Activated B cell treated with CpG ODN at 0.5 μM for 24 hours (primary cell): ENCODE results near the gene VWA8. TPM values are rescaled to one million over a fixed set of nuclear protein-coding genes. Genes with fewer than 3 reads are reported as not detected.

Source experiments
- ATAC-seq: fragments of 200-7000 bp; cut with Tn5 transposase; one replicate; pipeline ENCODE4 v1.10.0; 2021; ENCODE audit warnings: low read depth, mild to moderate bottlenecking, moderate library complexity
- CTCF ChIA-PET: fragments of 350-600 bp; sonication (Branson Sonifier 250); formaldehyde crosslinking; loops from one replicate; lab custom pipeline; 2021; ENCODE audit warnings: antibody characterized with exemption; lab: Charles Lee
- POLR2A ChIA-PET: fragments of 350-600 bp; sonication (Branson Sonifier 250); formaldehyde crosslinking; loops from one replicate; lab custom pipeline; 2021; ENCODE audit warnings: antibody characterized with exemption; lab: Charles Lee
- DNase-seq: peaks from one replicate; pipeline ENCODE4 v3.0.0; 2022
- H3K27ac Mint-ChIP-seq: one replicate; pipeline ENCODE4 v1.8.0; 2020; ENCODE audit warnings: mixed read lengths
- H3K27me3 Mint-ChIP-seq: one replicate; pipeline ENCODE4 v1.8.0; 2021; ENCODE audit warnings: mixed read lengths
- H3K36me3 Mint-ChIP-seq: one replicate; pipeline ENCODE4 v1.8.0; 2021; ENCODE audit warnings: low read depth, mixed read lengths
- H3K4me1 Mint-ChIP-seq: one replicate; pipeline ENCODE4 v1.8.0; 2021; ENCODE audit warnings: mixed read lengths
- H3K4me3 Mint-ChIP-seq: one replicate; pipeline ENCODE4 v1.8.0; 2020; ENCODE audit warnings: mild to moderate bottlenecking, mixed read lengths
- H3K9me3 Mint-ChIP-seq: one replicate; pipeline ENCODE4 v1.8.0; 2020; ENCODE audit warnings: mixed read lengths
- intact Hi-C: fragments of 100-400 bp; cut with micrococcal nuclease; formaldehyde crosslinking; loops from one replicate; pipeline ENCODE4 v1.15.1; 2024
- total RNA-seq: library from RNA; stranded (reverse); gene quantifications from 2 replicates; pipeline ENCODE4 v1.2.3, GENCODE V29; 2022
- TF ChIP-seq, protein P1 (sequence below): fragments of 200-600 bp; IDR thresholded peaks from one replicate; pipeline ENCODE4 v1.8.0; 2022; ENCODE audit warnings: antibody characterized with exemption, mild to moderate bottlenecking

Gene VWA8
- total RNA-seq, 1 donor from 2014 or later, result 21.7 TPM

DNA sequence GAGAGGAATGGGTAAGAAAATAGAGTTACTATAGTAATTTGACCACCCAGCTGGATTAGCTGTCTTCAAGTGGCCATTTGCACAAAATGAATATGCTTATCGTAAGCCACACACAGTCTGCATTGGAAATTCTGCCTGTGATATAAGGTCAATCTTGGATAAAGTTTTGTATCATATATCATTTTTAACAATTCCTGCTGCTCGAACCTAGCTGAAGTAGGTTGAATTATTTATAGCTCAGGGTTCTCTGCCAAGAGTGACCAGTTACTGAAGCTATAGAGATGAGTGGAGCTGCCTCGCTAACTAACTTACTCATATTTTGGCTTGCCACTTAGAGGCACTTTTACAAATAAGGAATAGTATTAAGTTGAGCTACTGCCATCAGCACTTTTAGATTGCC, 282.7 kb downstream of the VWA8 start:
- TF ChIP-seq, protein P1, sequence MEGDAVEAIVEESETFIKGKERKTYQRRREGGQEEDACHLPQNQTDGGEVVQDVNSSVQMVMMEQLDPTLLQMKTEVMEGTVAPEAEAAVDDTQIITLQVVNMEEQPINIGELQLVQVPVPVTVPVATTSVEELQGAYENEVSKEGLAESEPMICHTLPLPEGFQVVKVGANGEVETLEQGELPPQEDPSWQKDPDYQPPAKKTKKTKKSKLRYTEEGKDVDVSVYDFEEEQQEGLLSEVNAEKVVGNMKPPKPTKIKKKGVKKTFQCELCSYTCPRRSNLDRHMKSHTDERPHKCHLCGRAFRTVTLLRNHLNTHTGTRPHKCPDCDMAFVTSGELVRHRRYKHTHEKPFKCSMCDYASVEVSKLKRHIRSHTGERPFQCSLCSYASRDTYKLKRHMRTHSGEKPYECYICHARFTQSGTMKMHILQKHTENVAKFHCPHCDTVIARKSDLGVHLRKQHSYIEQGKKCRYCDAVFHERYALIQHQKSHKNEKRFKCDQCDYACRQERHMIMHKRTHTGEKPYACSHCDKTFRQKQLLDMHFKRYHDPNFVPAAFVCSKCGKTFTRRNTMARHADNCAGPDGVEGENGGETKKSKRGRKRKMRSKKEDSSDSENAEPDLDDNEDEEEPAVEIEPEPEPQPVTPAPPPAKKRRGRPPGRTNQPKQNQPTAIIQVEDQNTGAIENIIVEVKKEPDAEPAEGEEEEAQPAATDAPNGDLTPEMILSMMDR, result no peak
- no peak for ATAC-seq
- DNase-seq, result no peak
- intact Hi-C loops, result no loop called here
- Mint-ChIP-seq H3K27ac (no peak overlapping the region), H3K4me3 (no peak overlapping the region), H3K27me3 (no peaks in the 10 kb centered on the region), H3K36me3 (peaks cover 40% of the 10 kb centered on the region), H3K4me1 (no peaks in the 10 kb centered on the region), H3K9me3 (no peaks in the 10 kb centered on the region)
- ChIA-PET CTCF (interaction anchor here (1.1 to 3.2 kb wide), 2 partner anchors 10 to 15 kb away, joined by 4 to 17 read pairs; no protein-coding TSS in a partner anchor), POLR2A (no interaction called here)

DNA sequence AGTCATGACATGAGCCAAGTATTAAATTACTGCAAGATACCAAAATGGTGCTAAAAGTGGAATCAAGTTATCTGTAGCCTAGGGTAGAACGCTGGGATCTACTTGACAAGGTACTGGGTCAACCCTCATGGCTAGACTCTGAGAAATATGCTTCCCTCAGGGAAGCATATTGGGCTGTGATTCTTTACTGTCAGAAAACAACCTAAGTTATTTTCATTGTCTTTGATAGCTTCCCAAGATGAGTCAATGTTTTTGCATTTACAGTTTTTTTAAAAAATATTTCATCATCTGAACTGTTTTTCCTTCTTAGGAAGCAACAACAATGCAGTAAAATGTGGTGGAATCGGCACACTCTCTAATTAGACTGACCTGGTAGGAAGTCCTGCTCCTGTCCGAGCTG, 285.6 kb downstream of the VWA8 start:
- TF ChIP-seq, protein P1, result no peak
- H3K4me1 Mint-ChIP-seq, result no peaks in the 10 kb centered on the region
- POLR2A ChIA-PET, result no interaction called here
- no peak overlapping the region for H3K4me3 Mint-ChIP-seq
- no peaks in the 10 kb centered on the region for H3K9me3 Mint-ChIP-seq
- CTCF ChIA-PET, result no interaction called here
- no peak for DNase-seq
- intact Hi-C loops, result no loop called here
- H3K36me3 Mint-ChIP-seq, result peaks cover 27% of the 10 kb centered on the region
- no peaks in the 10 kb centered on the region for H3K27me3 Mint-ChIP-seq
- no peak overlapping the region for H3K27ac Mint-ChIP-seq
- no peak for ATAC-seq

DNA sequence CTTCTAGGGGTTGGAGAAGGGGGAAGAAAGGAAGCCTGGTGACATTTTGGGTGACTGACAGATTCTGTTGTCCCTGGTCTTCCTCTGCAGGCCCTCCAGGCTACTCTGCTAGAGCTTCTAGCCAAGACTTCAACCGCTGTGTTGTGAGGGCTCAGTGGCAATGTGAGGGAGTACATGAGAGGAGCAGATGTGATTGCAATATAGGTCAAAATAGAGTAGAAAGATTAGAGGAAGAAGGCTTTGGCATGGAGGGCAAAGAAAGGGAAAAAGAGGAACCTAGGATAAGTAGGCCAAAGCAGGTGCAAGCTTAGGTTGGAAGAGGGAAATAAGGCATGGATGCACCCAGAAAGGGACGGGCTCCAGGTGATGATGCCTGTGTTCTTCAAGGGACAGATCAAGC, 286.7 kb downstream of the VWA8 start:
- no peak overlapping the region for H3K27ac Mint-ChIP-seq
- no peaks in the 10 kb centered on the region for H3K9me3 Mint-ChIP-seq
- H3K4me1 Mint-ChIP-seq, result no peaks in the 10 kb centered on the region
- POLR2A ChIA-PET, result no interaction called here
- peaks cover 28% of the 10 kb centered on the region for H3K36me3 Mint-ChIP-seq
- H3K27me3 Mint-ChIP-seq, result no peaks in the 10 kb centered on the region
- TF ChIP-seq, protein P1, result no peak
- H3K4me3 Mint-ChIP-seq, result no peak overlapping the region
- DNase-seq (no peak), ATAC-seq (no peak)
- intact Hi-C loops, result no loop called here
- CTCF ChIA-PET, result no interaction called here

DNA sequence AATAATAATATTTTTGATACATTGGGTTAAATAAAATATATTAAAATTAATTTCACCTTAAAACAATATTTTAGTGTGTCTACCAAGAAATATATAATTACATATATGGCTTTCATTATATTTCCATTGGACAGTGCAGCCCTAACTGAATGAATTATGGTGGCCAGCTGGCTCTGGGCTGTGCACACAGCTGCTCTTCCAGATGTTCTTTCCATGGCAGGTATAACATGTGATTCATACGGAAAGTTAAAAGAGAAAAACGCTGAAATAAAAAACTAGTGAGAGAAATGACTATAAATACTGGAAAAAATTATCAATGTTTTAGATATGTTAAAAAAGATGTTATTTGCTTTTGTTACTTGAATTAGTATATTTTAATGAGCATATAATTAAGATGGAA, 287.3 kb downstream of the VWA8 start:
- no peak for ATAC-seq
- Mint-ChIP-seq H3K4me3 (no peak overlapping the region), H3K36me3 (peaks cover 28% of the 10 kb centered on the region), H3K9me3 (no peaks in the 10 kb centered on the region), H3K4me1 (no peaks in the 10 kb centered on the region), H3K27ac (no peak overlapping the region), H3K27me3 (no peaks in the 10 kb centered on the region)
- TF ChIP-seq, protein P1, result no peak
- DNase-seq, result no peak
- ChIA-PET CTCF (no interaction called here), POLR2A (no interaction called here)
- intact Hi-C loops, result no loop called here

DNA sequence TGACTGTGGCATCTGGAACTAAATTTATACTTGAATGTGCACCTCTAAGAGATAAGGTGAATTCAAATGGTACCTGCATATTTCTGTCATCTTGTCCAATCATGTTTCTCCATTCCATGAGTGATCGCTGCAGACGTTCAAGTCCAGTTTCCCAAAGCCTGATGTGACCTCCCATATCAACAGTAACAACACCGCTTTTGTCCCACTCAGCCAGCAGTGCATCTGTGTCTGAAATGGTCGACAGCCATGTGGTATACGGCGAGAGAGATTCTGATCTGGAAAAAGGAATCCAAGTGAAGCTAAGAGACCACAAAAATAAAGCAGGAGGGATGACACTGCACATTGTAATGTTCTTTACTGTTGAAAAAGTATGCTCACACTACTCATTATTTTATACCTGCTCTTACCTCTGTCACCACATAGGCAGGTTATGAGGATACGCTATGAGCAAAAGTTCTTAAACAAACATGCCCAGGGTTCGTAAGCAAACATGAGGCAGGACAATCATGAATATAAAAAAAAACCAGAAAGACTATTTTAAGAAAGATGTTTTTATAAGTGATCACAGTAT, 290.0 kb downstream of the VWA8 start:
- TF ChIP-seq, protein P1, result no peak
- no peaks in the 10 kb centered on the region for H3K9me3 Mint-ChIP-seq
- H3K4me3 Mint-ChIP-seq, result no peak overlapping the region
- ChIA-PET CTCF (interaction anchor here (8.1 kb wide), 1 partner anchor 441 kb away, joined by 98 read pairs; no protein-coding TSS in a partner anchor), POLR2A (no interaction called here)
- intact Hi-C loops, result no loop called here
- H3K27ac Mint-ChIP-seq, result no peak overlapping the region
- H3K36me3 Mint-ChIP-seq, result peaks cover 26% of the 10 kb centered on the region
- H3K4me1 Mint-ChIP-seq, result no peaks in the 10 kb centered on the region
- no peak for ATAC-seq
- DNase-seq, result no peak
- peaks cover 5% of the 10 kb centered on the region for H3K27me3 Mint-ChIP-seq
